GM12873 (cell line): ENCODE data around the gene MDGA2.

Experiments
- TF ChIP-seq, protein P1 (sequence below): IDR thresholded peaks from 2 replicates; pipeline ENCODE4 v1.5.1; 2012; ENCODE audit warnings: low read depth, mild to moderate bottlenecking, moderate library complexity, low read length, control low read depth; ENCODE audit not compliant: insufficient read depth; ENCODE audit errors: missing control alignments

The MDGA2 gene

DNA sequence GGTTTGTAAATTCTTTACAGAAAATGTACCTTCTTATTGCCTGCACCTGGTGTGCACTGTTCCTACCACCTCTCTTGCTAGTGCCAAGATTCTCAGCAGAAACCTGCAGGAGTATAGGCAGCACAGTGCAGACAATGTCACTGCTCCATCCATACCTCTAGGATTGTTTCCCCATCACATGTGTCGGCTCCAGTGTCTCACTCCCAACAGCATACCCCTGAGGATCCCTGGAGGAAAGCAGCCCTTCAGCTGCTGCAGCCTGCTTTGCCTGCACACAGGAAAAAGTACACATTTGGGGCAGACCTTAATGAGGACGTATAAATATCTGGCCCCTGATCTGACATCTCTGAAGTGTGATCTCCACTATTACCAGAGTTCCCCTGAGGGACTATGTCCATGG lies 235.5 kb downstream of the MDGA2 start:
- TF ChIP-seq, protein P1, sequence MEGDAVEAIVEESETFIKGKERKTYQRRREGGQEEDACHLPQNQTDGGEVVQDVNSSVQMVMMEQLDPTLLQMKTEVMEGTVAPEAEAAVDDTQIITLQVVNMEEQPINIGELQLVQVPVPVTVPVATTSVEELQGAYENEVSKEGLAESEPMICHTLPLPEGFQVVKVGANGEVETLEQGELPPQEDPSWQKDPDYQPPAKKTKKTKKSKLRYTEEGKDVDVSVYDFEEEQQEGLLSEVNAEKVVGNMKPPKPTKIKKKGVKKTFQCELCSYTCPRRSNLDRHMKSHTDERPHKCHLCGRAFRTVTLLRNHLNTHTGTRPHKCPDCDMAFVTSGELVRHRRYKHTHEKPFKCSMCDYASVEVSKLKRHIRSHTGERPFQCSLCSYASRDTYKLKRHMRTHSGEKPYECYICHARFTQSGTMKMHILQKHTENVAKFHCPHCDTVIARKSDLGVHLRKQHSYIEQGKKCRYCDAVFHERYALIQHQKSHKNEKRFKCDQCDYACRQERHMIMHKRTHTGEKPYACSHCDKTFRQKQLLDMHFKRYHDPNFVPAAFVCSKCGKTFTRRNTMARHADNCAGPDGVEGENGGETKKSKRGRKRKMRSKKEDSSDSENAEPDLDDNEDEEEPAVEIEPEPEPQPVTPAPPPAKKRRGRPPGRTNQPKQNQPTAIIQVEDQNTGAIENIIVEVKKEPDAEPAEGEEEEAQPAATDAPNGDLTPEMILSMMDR = no peak

DNA sequence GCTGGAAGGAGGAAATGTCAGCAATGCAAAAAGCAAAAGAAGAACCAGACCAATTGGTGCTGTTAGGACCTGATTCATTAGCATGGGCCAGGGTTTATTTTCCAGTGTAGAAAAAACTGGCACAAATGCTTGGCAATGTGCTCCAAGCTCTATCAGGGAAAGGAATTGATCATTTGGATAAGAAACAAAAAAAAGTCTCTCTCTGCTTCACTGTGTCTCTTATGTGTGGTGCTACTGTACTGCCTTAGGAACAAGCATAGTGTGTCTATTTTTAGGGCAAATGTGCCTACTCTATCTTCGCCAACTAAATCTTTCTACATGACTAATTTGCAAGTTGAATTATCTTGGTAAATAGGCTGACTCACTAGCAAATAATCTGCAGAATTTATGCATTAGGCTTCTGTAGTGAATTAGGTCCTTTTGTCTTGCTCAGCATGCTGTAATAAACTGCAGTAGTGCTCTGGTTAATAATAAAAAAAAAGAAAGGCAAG lies 236.7 kb downstream of the MDGA2 start:
- TF ChIP-seq, protein P1 = no peak

DNA sequence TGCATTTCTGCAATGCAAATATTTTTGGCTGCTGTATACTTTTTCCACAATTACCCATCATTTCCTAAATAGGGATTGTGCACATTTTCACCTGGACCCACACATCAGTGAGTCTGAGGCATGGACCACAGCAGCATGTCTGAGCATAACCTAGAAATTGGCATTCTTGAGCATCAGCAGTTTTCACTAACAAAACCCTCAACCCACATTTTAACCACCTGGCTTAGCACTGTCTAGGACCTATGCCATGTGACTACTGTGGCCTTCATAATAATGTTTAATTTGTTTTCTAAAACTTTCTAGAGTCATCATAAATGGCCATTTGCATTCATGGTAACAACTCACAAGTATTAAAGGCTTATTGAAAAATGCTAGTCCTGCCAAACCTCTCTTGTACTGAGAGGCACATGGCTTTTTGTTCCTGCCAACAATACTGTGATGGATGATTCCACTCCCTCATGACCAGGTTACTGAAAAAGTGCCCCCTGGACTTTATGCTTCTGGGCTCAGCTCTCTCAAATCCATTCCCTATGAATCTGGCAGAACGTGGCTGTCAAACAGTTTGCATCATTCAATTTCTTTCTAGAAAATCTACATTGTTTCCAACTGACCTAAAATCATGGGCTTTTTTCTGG lies 240.0 kb downstream of the MDGA2 start:
- TF ChIP-seq, protein P1 = no peak

DNA sequence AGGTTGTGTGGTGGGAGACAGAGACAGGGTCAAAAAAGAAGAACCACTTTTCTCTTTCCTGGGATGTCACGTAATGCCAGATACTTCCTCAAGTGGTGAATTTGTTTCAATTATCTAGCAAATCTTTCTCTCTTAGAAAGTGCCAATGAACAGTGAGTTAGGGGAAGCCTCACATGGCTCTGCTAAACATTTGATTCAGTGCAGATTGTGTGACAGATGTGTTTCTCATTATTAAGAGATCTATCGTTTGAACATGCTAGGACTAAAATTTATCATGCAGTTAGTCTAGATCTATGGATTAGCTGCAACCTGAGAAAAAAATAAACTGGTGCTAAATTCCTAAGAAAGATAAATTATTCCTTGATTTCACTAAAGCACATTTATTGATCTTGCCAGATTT lies 247.8 kb downstream of the MDGA2 start:
- TF ChIP-seq, protein P1 = no peak

DNA sequence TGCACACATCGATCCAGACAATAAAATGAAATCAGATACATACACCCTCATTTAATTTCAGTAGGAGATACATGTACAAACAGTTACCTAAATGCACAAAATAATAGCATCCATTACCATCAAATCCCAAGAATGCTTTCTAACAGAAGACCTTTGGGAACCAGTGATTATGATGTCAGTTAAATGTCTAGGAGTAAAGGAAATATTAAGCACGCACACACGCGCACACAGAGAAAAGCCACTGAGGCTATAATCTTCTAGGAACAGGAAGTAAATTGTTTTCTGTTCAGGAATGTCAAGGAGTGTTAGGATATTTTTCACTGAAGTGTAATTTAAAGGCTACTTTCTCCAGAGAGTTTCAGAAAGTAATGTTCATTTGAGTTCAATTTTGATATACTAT lies 250.1 kb downstream of the MDGA2 start:
- TF ChIP-seq, protein P1 = no peak

DNA sequence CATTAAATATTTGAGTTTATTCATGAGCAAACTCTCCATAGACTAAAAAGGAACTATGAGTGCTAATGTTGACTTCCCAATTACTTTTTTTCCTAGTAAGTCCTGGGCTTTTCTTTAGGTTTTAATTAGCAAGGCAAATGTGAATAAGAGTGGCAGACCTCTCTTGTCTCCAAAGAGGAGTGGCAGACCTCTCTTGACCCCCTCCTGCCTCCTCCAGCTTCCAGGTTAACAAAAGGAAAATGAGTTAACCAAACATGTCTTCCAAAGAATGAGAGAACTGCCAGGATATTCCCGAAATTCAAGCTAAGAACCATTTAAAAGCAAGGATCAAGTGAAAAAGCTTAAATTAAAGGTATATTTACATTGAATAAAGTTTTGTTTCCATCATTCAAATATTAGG lies 253.2 kb downstream of the MDGA2 start:
- TF ChIP-seq, protein P1 = no peak

DNA sequence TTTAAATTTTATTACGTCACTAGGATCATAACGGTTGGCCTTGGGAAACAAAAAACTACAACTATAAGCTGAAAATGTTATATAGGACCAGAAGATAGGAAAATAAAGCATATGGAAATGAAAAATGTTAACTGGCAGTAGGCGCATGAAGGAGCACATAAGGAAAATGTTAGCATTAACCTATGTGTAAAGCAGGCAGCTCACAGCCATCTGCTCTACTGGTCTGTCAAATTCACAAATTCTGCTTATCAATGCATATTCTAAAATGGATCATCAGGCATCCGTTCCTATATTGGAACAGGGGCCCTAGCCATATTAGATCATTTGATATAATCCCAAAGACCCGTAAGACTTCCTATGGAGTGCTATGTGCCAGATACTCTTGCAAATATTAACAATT lies 263.9 kb downstream of the MDGA2 start:
- TF ChIP-seq, protein P1 = no peak
